Stimulated activated CD4-positive, alpha-beta T cell treated with anti-CD3 and anti-CD28 coated beads, Interleukin-1b, Interleukin-23, amount 100 ng/mL, for 24 hours (primary cell): ENCODE results near the gene COG2.
"Not testable (repeated sequence)": the region's sequence is repeated elsewhere in the genome, so short reads cannot be mapped to it uniquely, and the experiment has no call there.

Experiments used
- DNase-seq, 4 experiments: peaks; one replicate each; pipeline ENCODE4 v3.0.0-alpha.2; 2020; ENCODE audit warnings: low read depth in 4 of 4, low spot score in 1 of 4

COG2 gene

GRCh38 chr1:230712470-230712942 lies 70.2 kb downstream of the COG2 start:
- no peak for DNase-seq

- no peak for DNase-seq
These were observed 70.9 kb downstream of the COG2 start for GRCh38 chr1:230713138-230713537.

GRCh38 chr1:230713547-230713914 lies 71.2 kb downstream of the COG2 start:
- DNase-seq: no peak

GRCh38 chr1:230713915-230714764 lies 71.9 kb downstream of the COG2 start, which contains the start of gene AGT:
Gene AGT, minus strand, starts transcription at chr1:230714122. Its CDS starts 3,299 bp downstream, at chr1:230710823.
- no peak for DNase-seq

GRCh38 chr1:230715510-230715909 lies 73.2 kb downstream of the COG2 start:
- no peak for DNase-seq

- DNase-seq: not testable (repeated sequence)
These were observed 74.2 kb downstream of the COG2 start for GRCh38 chr1:230716453-230716852.

- no peak for DNase-seq
These were observed 75.0 kb downstream of the COG2 start for GRCh38 chr1:230717251-230717650.

- not testable (repeated sequence) for DNase-seq
These were observed 79.7 kb downstream of the COG2 start for GRCh38 chr1:230721849-230722522.

- no peak for DNase-seq
These were observed 83.2 kb downstream of the COG2 start for GRCh38 chr1:230725256-230726012.

- DNase-seq: no peak
These were observed 86.6 kb downstream of the COG2 start for GRCh38 chr1:230728710-230729392.

- DNase-seq: no peak
These were observed 88.7 kb downstream of the COG2 start for GRCh38 chr1:230730977-230731376.

GRCh38 chr1:230735447-230735846 lies 93.2 kb downstream of the COG2 start:
- DNase-seq: no peak

GRCh38 chr1:230737622-230738262 lies 95.5 kb downstream of the COG2 start:
- no peak for DNase-seq

- DNase-seq: no peak
These were observed 97.4 kb downstream of the COG2 start for GRCh38 chr1:230739564-230740290.
